Measurements from ENCODE around the gene PDZRN3. TPM values are rescaled to one million over a fixed set of nuclear protein-coding genes. Genes with fewer than 3 reads are reported as not detected.

The PDZRN3 gene
- total RNA-seq, 1 experiment from 2014 or later = 12.5 TPM

- Mint-ChIP-seq H3K4me1 (ENCODE audit: low read depth, unreplicated experiment) (peaks cover 9% of the 10 kb centered on the region), H3K27ac (ENCODE audit: unreplicated experiment) (no peak overlapping the region), H3K4me3 (ENCODE audit: unreplicated experiment) (no peak overlapping the region), H3K9me3 (ENCODE audit: unreplicated experiment) (peaks cover 11% of the 10 kb centered on the region), H3K27me3 (ENCODE audit: insufficient read depth, unreplicated experiment) (no peaks in the 10 kb centered on the region), H3K36me3 (ENCODE audit: insufficient read depth, unreplicated experiment) (peaks cover 3% of the 10 kb centered on the region)
- H3K4me1 ChIP-seq = peaks cover 10% of the 10 kb centered on the region; the same call in 1 of the 2 replicates
- POLR2A ChIA-PET = no interaction called here
- no peak for DNase-seq
- H3K27me3 ChIP-seq (replicated peaks; ENCODE audit: control insufficient read depth, insufficient read depth, low read length) = no peaks in the 10 kb centered on the region
- BruUV-seq (replicated peaks) = no TSS peak
- no peak for TF ChIP-seq CTCF (IDR thresholded peaks at IDR 0.05; ENCODE audit: insufficient read depth in 1 of 2, low read depth in 1 of 2, low read length in 1 of 2, severe bottlenecking in 1 of 2, unreplicated experiment in 1 of 2)
- CTCF ChIA-PET = no interaction called here
- no peak overlapping the region for H3K4me3 ChIP-seq (ENCODE audit: low read depth, low read length)
- intact Hi-C loops (cut with micrococcal nuclease; ENCODE audit: unreplicated experiment) = no loop called here
- H3K9me3 ChIP-seq = no peaks in the 10 kb centered on the region
- no peaks in the 10 kb centered on the region for H3K36me3 ChIP-seq (ENCODE audit: control insufficient read depth, insufficient read depth, low read length)
These were observed 88.3 kb downstream of the PDZRN3 start for GRCh38 chr3:73536336-73536895.

- Mint-ChIP-seq H3K9me3 (ENCODE audit: unreplicated experiment) (peaks cover 16% of the 10 kb centered on the region), H3K4me3 (ENCODE audit: unreplicated experiment) (no peak overlapping the region), H3K4me1 (ENCODE audit: low read depth, unreplicated experiment) (peaks cover 13% of the 10 kb centered on the region), H3K36me3 (ENCODE audit: insufficient read depth, unreplicated experiment) (peaks cover 5% of the 10 kb centered on the region), H3K27me3 (ENCODE audit: insufficient read depth, unreplicated experiment) (no peaks in the 10 kb centered on the region), H3K27ac (ENCODE audit: unreplicated experiment) (no peak overlapping the region)
- Histone ChIP-seq H3K4me1 (peaks cover 11% of the 10 kb centered on the region; the same call in 1 of the 2 replicates), H3K4me3 (ENCODE audit: low read depth, low read length) (no peak overlapping the region), H3K27me3 (replicated peaks; ENCODE audit: control insufficient read depth, insufficient read depth, low read length) (no peaks in the 10 kb centered on the region), H3K36me3 (ENCODE audit: control insufficient read depth, insufficient read depth, low read length) (no peaks in the 10 kb centered on the region), H3K9me3 (no peaks in the 10 kb centered on the region)
- no peak for TF ChIP-seq CTCF (IDR thresholded peaks at IDR 0.05; ENCODE audit: insufficient read depth in 1 of 2, low read depth in 1 of 2, low read length in 1 of 2, severe bottlenecking in 1 of 2, unreplicated experiment in 1 of 2)
- ChIA-PET CTCF (no interaction called here), POLR2A (no interaction called here)
- no peak for DNase-seq
- BruUV-seq (replicated peaks) = no TSS peak
- intact Hi-C loops (cut with micrococcal nuclease; ENCODE audit: unreplicated experiment) = no loop called here
These were observed 88.8 kb downstream of the PDZRN3 start for GRCh38 chr3:73535931-73536330.

- Mint-ChIP-seq H3K4me3 (ENCODE audit: unreplicated experiment) (no peak overlapping the region), H3K27me3 (ENCODE audit: insufficient read depth, unreplicated experiment) (no peaks in the 10 kb centered on the region), H3K9me3 (ENCODE audit: unreplicated experiment) (peaks cover 16% of the 10 kb centered on the region), H3K27ac (ENCODE audit: unreplicated experiment) (no peak overlapping the region), H3K4me1 (ENCODE audit: low read depth, unreplicated experiment) (peaks cover 13% of the 10 kb centered on the region), H3K36me3 (ENCODE audit: insufficient read depth, unreplicated experiment) (peaks cover 5% of the 10 kb centered on the region)
- Histone ChIP-seq H3K36me3 (ENCODE audit: control insufficient read depth, insufficient read depth, low read length) (no peaks in the 10 kb centered on the region), H3K4me1 (peaks cover 11% of the 10 kb centered on the region; the same call in 1 of the 2 replicates), H3K9me3 (no peaks in the 10 kb centered on the region), H3K27me3 (replicated peaks; ENCODE audit: control insufficient read depth, insufficient read depth, low read length) (no peaks in the 10 kb centered on the region), H3K4me3 (ENCODE audit: low read depth, low read length) (no peak overlapping the region)
- no TSS peak for BruUV-seq (replicated peaks)
- DNase-seq = no peak
- POLR2A ChIA-PET = no interaction called here
- intact Hi-C loops (cut with micrococcal nuclease; ENCODE audit: unreplicated experiment) = no loop called here
- no peak for TF ChIP-seq CTCF (IDR thresholded peaks at IDR 0.05; ENCODE audit: insufficient read depth in 1 of 2, low read depth in 1 of 2, low read length in 1 of 2, severe bottlenecking in 1 of 2, unreplicated experiment in 1 of 2)
- CTCF ChIA-PET = no interaction called here
These were observed 89.6 kb downstream of the PDZRN3 start for GRCh38 chr3:73535137-73535536.
